GM12878 (cell line): ENCODE measurements around the gene ITPKB.

ENCODE experiments used
- BCLAF1 ChIP-seq: fragments of 450-650 bp; IDR thresholded peaks from 2 replicates; pipeline ENCODE4 v1.6.1; 2017; ENCODE audit warnings: antibody characterized with exemption, mild to moderate bottlenecking, moderate library complexity
- NFIC ChIP-seq: IDR thresholded peaks from 2 replicates; pipeline ENCODE4 v1.6.1; 2012; ENCODE audit warnings: low read depth, mild to moderate bottlenecking, inconsistent platforms, low read length, moderate library complexity
- RB1 ChIP-seq: fragments of 450-650 bp; formaldehyde crosslinking; IDR thresholded peaks from 2 replicates; pipeline ENCODE4 v1.6.1; 2017; ENCODE audit warnings: mild to moderate bottlenecking, borderline replicate concordance
- SMC3 ChIP-seq: IDR thresholded peaks from 2 replicates; pipeline ENCODE4 v1.6.1; 2011; ENCODE audit warnings: low read length, improper control_type of control experiment, borderline replicate concordance
- USF2 ChIP-seq: IDR thresholded peaks from 2 replicates; pipeline ENCODE4 v1.6.1; 2011; ENCODE audit warnings: low read depth, low read length, improper control_type of control experiment, borderline replicate concordance
- TF ChIP-seq, protein P1 (sequence below): IDR thresholded peaks from 2 replicates; pipeline ENCODE4 v1.6.1; 2011; ENCODE audit warnings: mild to moderate bottlenecking, low read depth, low read length, moderate library complexity; ENCODE audit not compliant: insufficient replicate concordance
- TF ChIP-seq, protein P2 (sequence below), 3 experiments: IDR thresholded peaks in 2 of 3; conservative IDR thresholded peaks in 1 of 3; 2 replicates each; pipeline ENCODE4 v1.5.1; 2011; ENCODE audit warnings: low read depth in 3 of 3, low read length in 3 of 3, mild to moderate bottlenecking in 3 of 3, control low read depth in 2 of 3, moderate library complexity in 2 of 3, inconsistent platforms in 1 of 3, mixed read lengths in 1 of 3; ENCODE audit not compliant: control insufficient read depth in 2 of 3, insufficient read depth in 1 of 3; ENCODE audit errors: extremely low read depth in 1 of 3

GRCh38 chr1:226627924-226628611 is 111.0 kb downstream of the ITPKB start:
- TF ChIP-seq, protein P1, sequence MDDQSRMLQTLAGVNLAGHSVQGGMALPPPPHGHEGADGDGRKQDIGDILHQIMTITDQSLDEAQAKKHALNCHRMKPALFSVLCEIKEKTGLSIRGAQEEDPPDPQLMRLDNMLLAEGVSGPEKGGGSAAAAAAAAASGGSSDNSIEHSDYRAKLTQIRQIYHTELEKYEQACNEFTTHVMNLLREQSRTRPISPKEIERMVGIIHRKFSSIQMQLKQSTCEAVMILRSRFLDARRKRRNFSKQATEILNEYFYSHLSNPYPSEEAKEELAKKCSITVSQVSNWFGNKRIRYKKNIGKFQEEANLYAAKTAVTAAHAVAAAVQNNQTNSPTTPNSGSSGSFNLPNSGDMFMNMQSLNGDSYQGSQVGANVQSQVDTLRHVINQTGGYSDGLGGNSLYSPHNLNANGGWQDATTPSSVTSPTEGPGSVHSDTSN, result no peak
- TF ChIP-seq NFIC, result no peak
- TF ChIP-seq, protein P2, sequence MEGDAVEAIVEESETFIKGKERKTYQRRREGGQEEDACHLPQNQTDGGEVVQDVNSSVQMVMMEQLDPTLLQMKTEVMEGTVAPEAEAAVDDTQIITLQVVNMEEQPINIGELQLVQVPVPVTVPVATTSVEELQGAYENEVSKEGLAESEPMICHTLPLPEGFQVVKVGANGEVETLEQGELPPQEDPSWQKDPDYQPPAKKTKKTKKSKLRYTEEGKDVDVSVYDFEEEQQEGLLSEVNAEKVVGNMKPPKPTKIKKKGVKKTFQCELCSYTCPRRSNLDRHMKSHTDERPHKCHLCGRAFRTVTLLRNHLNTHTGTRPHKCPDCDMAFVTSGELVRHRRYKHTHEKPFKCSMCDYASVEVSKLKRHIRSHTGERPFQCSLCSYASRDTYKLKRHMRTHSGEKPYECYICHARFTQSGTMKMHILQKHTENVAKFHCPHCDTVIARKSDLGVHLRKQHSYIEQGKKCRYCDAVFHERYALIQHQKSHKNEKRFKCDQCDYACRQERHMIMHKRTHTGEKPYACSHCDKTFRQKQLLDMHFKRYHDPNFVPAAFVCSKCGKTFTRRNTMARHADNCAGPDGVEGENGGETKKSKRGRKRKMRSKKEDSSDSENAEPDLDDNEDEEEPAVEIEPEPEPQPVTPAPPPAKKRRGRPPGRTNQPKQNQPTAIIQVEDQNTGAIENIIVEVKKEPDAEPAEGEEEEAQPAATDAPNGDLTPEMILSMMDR (IDR thresholded peaks at IDR 0.05 in 2 of 3, conservative IDR thresholded peaks at IDR 0.05 in 1 of 3; ENCODE audit: control insufficient read depth in 2 of 3, extremely low read depth in 1 of 3, insufficient read depth in 1 of 3, low read depth in 3 of 3, low read length in 3 of 3), result no peak
- no peak for TF ChIP-seq BCLAF1
- no peak for TF ChIP-seq USF2
- TF ChIP-seq RB1, result no peak
- no peak for TF ChIP-seq SMC3
